ENCODE results near the gene PNPLA7.

Gene PNPLA7

DNA sequence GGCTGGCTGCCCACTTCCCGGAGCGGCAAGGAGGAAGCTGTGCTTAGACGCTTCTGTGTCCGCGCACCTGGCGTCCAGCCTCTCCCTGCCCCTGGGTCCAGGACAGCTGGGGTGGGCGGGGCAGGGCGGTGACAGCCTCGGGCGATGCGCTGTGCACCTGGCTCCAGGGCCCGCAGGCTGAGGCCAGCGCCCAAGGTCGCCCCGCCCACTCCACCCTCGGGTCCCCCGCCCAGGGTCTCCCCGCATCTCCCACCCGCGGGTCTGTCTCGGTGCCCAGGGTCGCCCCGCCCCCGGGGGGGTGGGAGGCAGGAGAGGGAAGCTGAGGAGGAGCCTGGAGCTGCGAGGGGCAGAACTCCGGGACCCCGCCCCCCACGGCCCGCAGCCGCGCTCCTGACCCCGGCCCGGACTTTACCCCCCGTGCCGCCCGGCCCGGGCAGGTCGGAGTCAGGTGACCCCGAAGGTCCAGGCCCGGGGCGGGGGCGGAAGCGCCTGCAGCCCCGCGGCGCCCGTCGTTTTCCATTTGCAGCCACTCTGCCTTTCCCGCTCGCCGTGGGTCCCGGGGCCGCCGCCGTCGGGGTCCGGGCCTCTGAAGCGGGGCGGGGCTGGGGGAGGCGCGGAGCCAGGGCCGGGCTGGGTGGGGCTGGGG lies 108.8 kb downstream of the PNPLA7 start, which contains the start of gene ENTPD8 (continued):
- no peak for TF ChIP-seq ZNF133 (tag by site-specific recombination; IDR thresholded peaks at IDR 0.05)
- TF ChIP-seq, protein P1, sequence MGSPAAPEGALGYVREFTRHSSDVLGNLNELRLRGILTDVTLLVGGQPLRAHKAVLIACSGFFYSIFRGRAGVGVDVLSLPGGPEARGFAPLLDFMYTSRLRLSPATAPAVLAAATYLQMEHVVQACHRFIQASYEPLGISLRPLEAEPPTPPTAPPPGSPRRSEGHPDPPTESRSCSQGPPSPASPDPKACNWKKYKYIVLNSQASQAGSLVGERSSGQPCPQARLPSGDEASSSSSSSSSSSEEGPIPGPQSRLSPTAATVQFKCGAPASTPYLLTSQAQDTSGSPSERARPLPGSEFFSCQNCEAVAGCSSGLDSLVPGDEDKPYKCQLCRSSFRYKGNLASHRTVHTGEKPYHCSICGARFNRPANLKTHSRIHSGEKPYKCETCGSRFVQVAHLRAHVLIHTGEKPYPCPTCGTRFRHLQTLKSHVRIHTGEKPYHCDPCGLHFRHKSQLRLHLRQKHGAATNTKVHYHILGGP (tag by site-specific recombination; IDR thresholded peaks at IDR 0.05) = no peak
- no peak for TF ChIP-seq ZSCAN16 (tag by site-specific recombination; IDR thresholded peaks at IDR 0.05)
- TF ChIP-seq, protein P2, sequence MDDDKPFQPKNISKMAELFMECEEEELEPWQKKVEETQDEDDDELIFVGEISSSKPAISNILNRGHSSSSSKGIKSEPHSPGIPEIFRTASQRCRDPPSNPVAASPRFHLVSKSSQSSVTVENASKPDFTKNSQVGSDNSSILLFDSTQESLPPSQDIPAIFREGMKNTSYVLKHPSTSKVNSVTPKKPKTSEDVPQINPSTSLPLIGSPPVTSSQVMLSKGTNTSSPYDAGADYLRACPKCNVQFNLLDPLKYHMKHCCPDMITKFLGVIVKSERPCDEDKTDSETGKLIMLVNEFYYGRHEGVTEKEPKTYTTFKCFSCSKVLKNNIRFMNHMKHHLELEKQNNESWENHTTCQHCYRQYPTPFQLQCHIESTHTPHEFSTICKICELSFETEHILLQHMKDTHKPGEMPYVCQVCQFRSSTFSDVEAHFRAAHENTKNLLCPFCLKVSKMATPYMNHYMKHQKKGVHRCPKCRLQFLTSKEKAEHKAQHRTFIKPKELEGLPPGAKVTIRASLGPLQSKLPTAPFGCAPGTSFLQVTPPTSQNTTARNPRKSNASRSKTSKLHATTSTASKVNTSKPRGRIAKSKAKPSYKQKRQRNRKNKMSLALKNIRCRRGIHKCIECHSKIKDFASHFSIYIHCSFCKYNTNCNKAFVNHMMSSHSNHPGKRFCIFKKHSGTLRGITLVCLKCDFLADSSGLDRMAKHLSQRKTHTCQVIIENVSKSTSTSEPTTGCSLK (tag by site-specific recombination; IDR thresholded peaks at IDR 0.05) = no peak
- TF ChIP-seq ZIC2 (tag by site-specific recombination; IDR thresholded peaks at IDR 0.05) = peak; percentile 61; the same call in 1 of the 2 replicates
- TF ChIP-seq, protein P3, sequence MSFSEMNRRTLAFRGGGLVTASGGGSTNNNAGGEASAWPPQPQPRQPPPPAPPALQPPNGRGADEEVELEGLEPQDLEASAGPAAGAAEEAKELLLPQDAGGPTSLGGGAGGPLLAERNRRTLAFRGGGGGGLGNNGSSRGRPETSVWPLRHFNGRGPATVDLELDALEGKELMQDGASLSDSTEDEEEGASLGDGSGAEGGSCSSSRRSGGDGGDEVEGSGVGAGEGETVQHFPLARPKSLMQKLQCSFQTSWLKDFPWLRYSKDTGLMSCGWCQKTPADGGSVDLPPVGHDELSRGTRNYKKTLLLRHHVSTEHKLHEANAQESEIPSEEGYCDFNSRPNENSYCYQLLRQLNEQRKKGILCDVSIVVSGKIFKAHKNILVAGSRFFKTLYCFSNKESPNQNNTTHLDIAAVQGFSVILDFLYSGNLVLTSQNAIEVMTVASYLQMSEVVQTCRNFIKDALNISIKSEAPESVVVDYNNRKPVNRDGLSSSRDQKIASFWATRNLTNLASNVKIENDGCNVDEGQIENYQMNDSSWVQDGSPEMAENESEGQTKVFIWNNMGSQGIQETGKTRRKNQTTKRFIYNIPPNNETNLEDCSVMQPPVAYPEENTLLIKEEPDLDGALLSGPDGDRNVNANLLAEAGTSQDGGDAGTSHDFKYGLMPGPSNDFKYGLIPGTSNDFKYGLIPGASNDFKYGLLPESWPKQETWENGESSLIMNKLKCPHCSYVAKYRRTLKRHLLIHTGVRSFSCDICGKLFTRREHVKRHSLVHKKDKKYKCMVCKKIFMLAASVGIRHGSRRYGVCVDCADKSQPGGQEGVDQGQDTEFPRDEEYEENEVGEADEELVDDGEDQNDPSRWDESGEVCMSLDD (tag by site-specific recombination; IDR thresholded peaks at IDR 0.05) = peak; percentile 80
- TF ChIP-seq ZBTB1 (tag by site-specific recombination; IDR thresholded peaks at IDR 0.05) = no peak
- peak; percentile 98 for TF ChIP-seq KLF1 (tag by site-specific recombination; IDR thresholded peaks at IDR 0.05)
- TF ChIP-seq ZNF335 (tag by site-specific recombination; conservative IDR thresholded peaks at IDR 0.05) = peak; percentile 35; the same call in 1 of the 2 replicates
- TF ChIP-seq SP3 (tag by site-specific recombination; IDR thresholded peaks at IDR 0.05) = peak; percentile 93
- TF ChIP-seq, protein P4, sequence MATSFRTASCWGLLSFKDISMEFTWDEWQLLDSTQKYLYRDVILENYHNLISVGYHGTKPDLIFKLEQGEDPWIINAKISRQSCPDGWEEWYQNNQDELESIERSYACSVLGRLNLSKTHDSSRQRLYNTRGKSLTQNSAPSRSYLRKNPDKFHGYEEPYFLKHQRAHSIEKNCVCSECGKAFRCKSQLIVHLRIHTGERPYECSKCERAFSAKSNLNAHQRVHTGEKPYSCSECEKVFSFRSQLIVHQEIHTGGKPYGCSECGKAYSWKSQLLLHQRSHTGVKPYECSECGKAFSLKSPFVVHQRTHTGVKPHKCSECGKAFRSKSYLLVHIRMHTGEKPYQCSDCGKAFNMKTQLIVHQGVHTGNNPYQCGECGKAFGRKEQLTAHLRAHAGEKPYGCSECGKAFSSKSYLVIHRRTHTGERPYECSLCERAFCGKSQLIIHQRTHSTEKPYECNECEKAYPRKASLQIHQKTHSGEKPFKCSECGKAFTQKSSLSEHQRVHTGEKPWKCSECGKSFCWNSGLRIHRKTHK (tag by site-specific recombination; IDR thresholded peaks at IDR 0.05) = no peak
- peak; percentile 76; the same call in 1 of the 2 replicates for TF ChIP-seq ZNF600 (tag by site-specific recombination; IDR thresholded peaks at IDR 0.05)
- no peak for TF ChIP-seq ZNF155 (tag by site-specific recombination; IDR thresholded peaks at IDR 0.05)
- peak; percentile 89 for TF ChIP-seq EGR2 (tag by site-specific recombination; IDR thresholded peaks at IDR 0.05; ENCODE audit: low read depth)
- TF ChIP-seq ZEB2 (tag by site-specific recombination; IDR thresholded peaks at IDR 0.05) = 0 out of 2 replicates have a peak, but pooled peaks have one; percentile 24
- peak; percentile 87 for TF ChIP-seq GLIS2 (tag by site-specific recombination; IDR thresholded peaks at IDR 0.05)
- TF ChIP-seq GLIS1 (tag by site-specific recombination; IDR thresholded peaks at IDR 0.05) = peak; percentile 83
- TF ChIP-seq, protein P5, sequence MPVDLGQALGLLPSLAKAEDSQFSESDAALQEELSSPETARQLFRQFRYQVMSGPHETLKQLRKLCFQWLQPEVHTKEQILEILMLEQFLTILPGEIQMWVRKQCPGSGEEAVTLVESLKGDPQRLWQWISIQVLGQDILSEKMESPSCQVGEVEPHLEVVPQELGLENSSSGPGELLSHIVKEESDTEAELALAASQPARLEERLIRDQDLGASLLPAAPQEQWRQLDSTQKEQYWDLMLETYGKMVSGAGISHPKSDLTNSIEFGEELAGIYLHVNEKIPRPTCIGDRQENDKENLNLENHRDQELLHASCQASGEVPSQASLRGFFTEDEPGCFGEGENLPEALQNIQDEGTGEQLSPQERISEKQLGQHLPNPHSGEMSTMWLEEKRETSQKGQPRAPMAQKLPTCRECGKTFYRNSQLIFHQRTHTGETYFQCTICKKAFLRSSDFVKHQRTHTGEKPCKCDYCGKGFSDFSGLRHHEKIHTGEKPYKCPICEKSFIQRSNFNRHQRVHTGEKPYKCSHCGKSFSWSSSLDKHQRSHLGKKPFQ (tag by site-specific recombination; IDR thresholded peaks at IDR 0.05) = no peak
- no peak for TF ChIP-seq OSR2 (tag by site-specific recombination; IDR thresholded peaks at IDR 0.05)
- peak; percentile 93 for TF ChIP-seq ZFHX2 (tag by site-specific recombination; conservative IDR thresholded peaks at IDR 0.05)
- peak; percentile 93 for TF ChIP-seq KLF9 (tag by site-specific recombination; IDR thresholded peaks at IDR 0.05; ENCODE audit: low read depth)
- no peak for TF ChIP-seq TCF7L2 (IDR thresholded peaks at IDR 0.05; ENCODE audit: borderline replicate concordance, low read depth, low read length)
- no peak for TF ChIP-seq HOXA7 (CRISPR knock-in tag; IDR thresholded peaks at IDR 0.05; ENCODE audit: borderline replicate concordance)
- no peak for TF ChIP-seq ZBTB20 (tag by site-specific recombination; IDR thresholded peaks at IDR 0.05)
- TF ChIP-seq ZNF777 (tag by site-specific recombination; IDR thresholded peaks at IDR 0.05; ENCODE audit: borderline replicate concordance) = no peak
- peak; percentile 28; the same call in 1 of the 2 replicates for TF ChIP-seq ZSCAN30 (tag by site-specific recombination; IDR thresholded peaks at IDR 0.05)
- no peak for TF ChIP-seq ZNF571 (tag by site-specific recombination; IDR thresholded peaks at IDR 0.05)
- no peak for TF ChIP-seq WT1 (tag by site-specific recombination; IDR thresholded peaks at IDR 0.05)
- TF ChIP-seq ZNF19 (tag by site-specific recombination; IDR thresholded peaks at IDR 0.05; ENCODE audit: low read depth) = no peak
- TF ChIP-seq KLF7 (tag by site-specific recombination; IDR thresholded peaks at IDR 0.05; ENCODE audit: borderline replicate concordance) = no peak; the same call in 1 of the 2 replicates
- 0 out of 2 replicates have a peak, but pooled peaks have one; percentile 30 for TF ChIP-seq BCL11A (tag by site-specific recombination; IDR thresholded peaks at IDR 0.05; ENCODE audit: low read depth)
- peak; percentile 86 for TF ChIP-seq SP2 (tag by site-specific recombination; IDR thresholded peaks at IDR 0.05)

Measured in HEK293 (cell line).